Measurements from ENCODE around the gene VASN.

DNA sequence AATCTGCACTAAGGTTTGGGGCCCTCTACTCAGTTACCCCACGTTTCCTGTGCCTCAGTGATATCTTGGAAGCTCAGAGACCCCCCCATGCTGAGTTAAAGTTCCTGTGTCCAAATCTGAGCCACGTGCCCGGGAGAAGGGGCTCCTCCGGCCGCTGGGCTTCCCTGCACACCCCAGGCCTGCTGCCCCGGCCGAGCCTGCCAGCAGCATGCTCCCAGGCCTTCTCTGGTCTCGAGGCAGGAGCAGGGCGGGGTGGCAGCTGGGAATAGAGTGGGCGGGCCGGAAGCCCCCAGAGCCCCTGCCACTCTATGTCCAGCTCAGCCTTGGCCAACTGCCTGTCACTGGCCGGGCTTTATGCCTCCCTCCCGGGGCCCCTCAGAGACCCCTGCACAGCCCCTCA lies 5.6 kb upstream of the VASN start:
- TF ChIP-seq, protein P1, sequence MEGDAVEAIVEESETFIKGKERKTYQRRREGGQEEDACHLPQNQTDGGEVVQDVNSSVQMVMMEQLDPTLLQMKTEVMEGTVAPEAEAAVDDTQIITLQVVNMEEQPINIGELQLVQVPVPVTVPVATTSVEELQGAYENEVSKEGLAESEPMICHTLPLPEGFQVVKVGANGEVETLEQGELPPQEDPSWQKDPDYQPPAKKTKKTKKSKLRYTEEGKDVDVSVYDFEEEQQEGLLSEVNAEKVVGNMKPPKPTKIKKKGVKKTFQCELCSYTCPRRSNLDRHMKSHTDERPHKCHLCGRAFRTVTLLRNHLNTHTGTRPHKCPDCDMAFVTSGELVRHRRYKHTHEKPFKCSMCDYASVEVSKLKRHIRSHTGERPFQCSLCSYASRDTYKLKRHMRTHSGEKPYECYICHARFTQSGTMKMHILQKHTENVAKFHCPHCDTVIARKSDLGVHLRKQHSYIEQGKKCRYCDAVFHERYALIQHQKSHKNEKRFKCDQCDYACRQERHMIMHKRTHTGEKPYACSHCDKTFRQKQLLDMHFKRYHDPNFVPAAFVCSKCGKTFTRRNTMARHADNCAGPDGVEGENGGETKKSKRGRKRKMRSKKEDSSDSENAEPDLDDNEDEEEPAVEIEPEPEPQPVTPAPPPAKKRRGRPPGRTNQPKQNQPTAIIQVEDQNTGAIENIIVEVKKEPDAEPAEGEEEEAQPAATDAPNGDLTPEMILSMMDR (IDR thresholded peaks at IDR 0.05; ENCODE audit: borderline replicate concordance, extremely low read depth, low read length, poor library complexity, severe bottlenecking): no peak
- no peak for TF ChIP-seq EZH2 (IDR thresholded peaks at IDR 0.05; ENCODE audit: borderline replicate concordance, low read depth, low read length, severe bottlenecking)

All from DND-41 (cell line).